Skeletal muscle tissue (tissue), 4 donors: ENCODE data around the gene DMAC2. TPM values are rescaled to one million over a fixed set of nuclear protein-coding genes. Genes with fewer than 3 reads are reported as not detected.

Source experiments
- H3K27ac ChIP-seq: one replicate; pipeline ENCODE4 v1.7.0; 2013; ENCODE audit warnings: mild to moderate bottlenecking, low read depth, low read length, inconsistent platforms
- H3K27me3 ChIP-seq, 3 donors: one replicate each; pipeline ENCODE4 v1.7.0; 2013; ENCODE audit warnings: low read length in 3 of 3; ENCODE audit not compliant: control insufficient read depth in 3 of 3, insufficient read depth in 3 of 3
- H3K36me3 ChIP-seq, 3 donors: one replicate each; pipeline ENCODE4 v1.7.0; 2013; ENCODE audit warnings: low read length in 3 of 3; ENCODE audit not compliant: control insufficient read depth in 3 of 3, insufficient read depth in 3 of 3
- H3K4me1 ChIP-seq, 3 donors: one replicate each; pipeline ENCODE4 v1.7.0; 2013; ENCODE audit warnings: low read length in 3 of 3, mild to moderate bottlenecking in 3 of 3; ENCODE audit not compliant: control insufficient read depth in 3 of 3, insufficient read depth in 3 of 3
- H3K4me3 ChIP-seq, 3 donors: one replicate each; pipeline ENCODE4 v1.7.0; 2013; ENCODE audit warnings: low read length in 3 of 3
- H3K9ac ChIP-seq, 3 donors: one replicate each; pipeline ENCODE4 v1.7.0; 2013; ENCODE audit warnings: low read length in 3 of 3, mild to moderate bottlenecking in 3 of 3, moderate library complexity in 2 of 3, low read depth in 1 of 3
- H3K9me3 ChIP-seq, 3 donors: one replicate each; pipeline ENCODE4 v1.7.0; 2013; ENCODE audit warnings: low read length in 3 of 3; ENCODE audit not compliant: control insufficient read depth in 3 of 3
- total RNA-seq: library from RNA; depleted of rRNA; stranded (reverse); fragments of >200 nt; gene quantifications from one replicate; pipeline ENCODE4 v1.2.3, GENCODE V29; 2014
- donor health status: Osteomylitis.

DMAC2 gene
- total RNA-seq, 1 donor from 2014 or later = 23.5 TPM

GRCh38 chr19:41424335-41425173, 15.2 kb downstream of the DMAC2 start:
- peaks cover 16 to 29% (median 28%) of the 10 kb centered on the region in 3 donors for H3K4me1 ChIP-seq
- H3K36me3 ChIP-seq = peaks cover 60 to 66% (median 65%) of the 10 kb centered on the region in 3 donors
- no peak overlapping the region for H3K4me3 ChIP-seq
- no peak overlapping the region for H3K9ac ChIP-seq
- H3K27ac ChIP-seq = no peak overlapping the region
- no peaks in the 10 kb centered on the region for H3K27me3 ChIP-seq
- no peaks in the 10 kb centered on the region for H3K9me3 ChIP-seq

DNA sequence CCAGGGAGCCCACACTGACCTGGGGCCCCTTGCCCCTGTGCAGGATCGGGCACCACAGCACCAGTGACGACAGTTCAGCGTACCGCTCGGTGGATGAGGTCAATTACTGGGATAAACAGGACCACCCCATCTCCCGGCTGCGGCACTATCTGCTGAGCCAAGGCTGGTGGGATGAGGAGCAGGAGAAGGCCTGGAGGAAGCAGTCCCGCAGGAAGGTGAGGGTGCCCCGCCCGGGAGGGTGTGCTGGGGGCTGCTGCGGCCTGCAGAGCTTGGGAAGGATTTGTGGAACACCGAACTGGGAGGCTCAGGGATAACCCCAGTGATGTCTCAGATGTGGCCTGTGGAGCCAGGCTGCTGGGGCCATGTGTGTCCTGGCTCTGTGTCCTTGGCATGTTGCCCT, 16.8 kb downstream of the DMAC2 start:
- Histone ChIP-seq H3K4me3 (no peak overlapping the region), H3K36me3 (peaks cover 67 to 71% (median 70%) of the 10 kb centered on the region in 3 donors), H3K9me3 (no peaks in the 10 kb centered on the region), H3K27ac (no peak overlapping the region), H3K9ac (no peak overlapping the region), H3K27me3 (no peaks in the 10 kb centered on the region), H3K4me1 (peaks cover 8 to 22% (median 19%) of the 10 kb centered on the region in 3 donors)

DNA sequence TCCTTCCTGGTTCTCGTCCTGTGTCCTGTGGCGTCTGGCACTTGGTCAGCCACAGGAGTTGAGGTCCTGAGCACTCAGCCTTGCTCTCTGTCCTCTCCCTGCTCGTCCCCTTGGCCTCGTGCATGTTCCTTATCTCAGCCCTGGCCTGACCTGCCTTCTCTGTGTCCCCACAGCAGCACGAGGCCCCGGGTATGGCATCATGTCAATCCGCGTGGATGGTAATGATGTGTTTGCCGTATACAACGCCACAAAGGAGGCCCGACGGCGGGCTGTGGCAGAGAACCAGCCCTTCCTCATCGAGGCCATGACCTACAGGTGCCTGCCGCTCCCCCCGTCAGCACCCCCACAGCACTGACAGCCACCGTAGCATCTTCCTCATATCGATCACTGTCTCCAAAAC, 17.3 kb downstream of the DMAC2 start:
- Histone ChIP-seq H3K9me3 (no peaks in the 10 kb centered on the region), H3K27ac (no peak overlapping the region), H3K4me1 (peaks cover 4 to 17% (median 14%) of the 10 kb centered on the region in 3 donors), H3K27me3 (no peaks in the 10 kb centered on the region), H3K4me3 (no peak overlapping the region), H3K9ac (no peak overlapping the region), H3K36me3 (peaks cover 67 to 72% (median 71%) of the 10 kb centered on the region in 3 donors)

DNA sequence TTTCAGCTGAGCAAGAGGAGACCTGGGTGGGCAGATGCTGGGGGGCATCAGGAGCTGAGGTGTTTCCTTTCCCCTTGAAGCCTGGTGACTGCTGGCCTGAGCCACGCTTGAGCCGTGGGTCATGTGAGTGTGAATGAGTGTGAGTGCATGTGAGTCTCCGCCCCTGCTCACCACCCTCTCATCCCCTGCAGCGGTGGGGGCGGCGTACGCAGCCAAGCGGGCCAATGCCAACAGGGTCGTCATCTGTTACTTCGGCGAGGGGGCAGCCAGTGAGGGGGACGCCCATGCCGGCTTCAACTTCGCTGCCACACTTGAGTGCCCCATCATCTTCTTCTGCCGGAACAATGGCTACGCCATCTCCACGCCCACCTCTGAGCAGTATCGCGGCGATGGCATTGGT, 17.7 kb downstream of the DMAC2 start:
- no peak overlapping the region for H3K27ac ChIP-seq
- peaks cover 3 to 16% (median 12%) of the 10 kb centered on the region in 3 donors for H3K4me1 ChIP-seq

DNA sequence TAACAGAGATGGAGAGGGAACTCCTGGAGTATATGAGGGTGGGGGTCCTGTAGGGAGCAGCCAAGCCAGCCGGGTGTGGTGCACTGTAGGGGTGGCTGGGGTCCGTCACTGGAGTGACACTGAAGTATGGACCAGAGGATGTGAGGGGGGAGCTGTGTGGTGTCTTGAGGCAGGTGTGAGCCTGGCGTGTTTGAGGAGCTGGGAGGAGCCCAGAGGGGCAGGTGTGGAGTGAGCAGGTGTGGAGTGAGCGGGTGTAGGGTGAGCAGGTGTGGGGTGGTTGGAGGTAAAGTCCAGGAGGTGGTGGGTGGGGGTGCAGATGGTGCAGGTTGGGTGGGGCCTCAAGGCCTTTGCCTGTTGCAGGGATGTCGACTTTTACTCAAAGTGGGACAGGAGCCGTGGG, 18.4 kb downstream of the DMAC2 start:
- Histone ChIP-seq H3K36me3 (peaks cover 74 to 80% (median 78%) of the 10 kb centered on the region in 3 donors), H3K4me1 (peaks cover 0 to 12% (median 8%) of the 10 kb centered on the region in 3 donors), H3K27ac (no peak overlapping the region), H3K9ac (no peak overlapping the region), H3K27me3 (no peaks in the 10 kb centered on the region), H3K9me3 (no peaks in the 10 kb centered on the region), H3K4me3 (no peak overlapping the region)

More for the DNA sequence above, 17.7 kb downstream of the DMAC2 start:
- Histone ChIP-seq H3K9ac (no peak overlapping the region), H3K4me3 (no peak overlapping the region), H3K36me3 (peaks cover 70 to 77% (median 75%) of the 10 kb centered on the region in 3 donors), H3K27me3 (no peaks in the 10 kb centered on the region), H3K9me3 (no peaks in the 10 kb centered on the region)

DNA sequence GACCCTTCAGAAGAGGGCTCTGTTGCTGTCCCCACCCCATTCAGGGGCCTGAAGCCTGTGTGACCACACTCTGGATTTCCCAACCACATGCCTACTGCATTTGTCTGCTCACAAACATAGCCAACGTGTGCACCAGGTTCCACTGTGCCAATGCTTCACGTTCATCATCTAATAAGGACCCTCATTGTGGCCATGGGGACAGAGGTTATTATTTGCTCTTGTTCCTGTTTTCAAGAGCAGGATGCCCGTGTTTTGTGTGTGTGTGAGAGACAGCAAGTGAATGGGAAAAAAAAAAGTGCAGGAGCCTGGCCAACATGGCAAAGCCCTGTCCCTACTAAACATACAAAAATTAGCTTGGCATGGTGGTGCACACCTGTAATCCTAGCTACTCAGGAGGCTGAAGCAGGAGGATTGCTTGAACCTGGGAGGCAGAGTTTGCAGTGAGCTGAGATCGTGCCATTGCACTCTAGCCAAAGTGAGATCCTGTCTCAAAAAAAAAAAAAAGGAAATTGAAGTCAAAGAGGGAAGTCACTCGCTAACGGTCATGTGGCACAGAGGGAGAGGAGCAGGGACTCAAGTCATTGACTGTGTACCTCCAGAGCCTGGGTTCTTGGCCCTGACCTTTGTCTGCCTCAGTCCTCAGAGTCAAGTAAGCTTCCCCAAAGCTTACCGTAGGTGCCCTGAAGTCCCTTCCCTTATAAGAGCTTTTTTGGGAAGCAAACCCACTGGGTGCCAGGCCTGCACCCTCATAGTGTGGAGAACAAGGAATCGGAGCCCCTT, 19.4 kb downstream of the DMAC2 start:
- Histone ChIP-seq H3K4me1 (peaks cover 2 to 17% (median 12%) of the 10 kb centered on the region in 3 donors), H3K27ac (no peak overlapping the region), H3K9ac (no peak overlapping the region), H3K27me3 (no peaks in the 10 kb centered on the region), H3K36me3 (peaks cover 73 to 74% (median 74%) of the 10 kb centered on the region in 3 donors), H3K9me3 (no peaks in the 10 kb centered on the region), H3K4me3 (no peak overlapping the region)

DNA sequence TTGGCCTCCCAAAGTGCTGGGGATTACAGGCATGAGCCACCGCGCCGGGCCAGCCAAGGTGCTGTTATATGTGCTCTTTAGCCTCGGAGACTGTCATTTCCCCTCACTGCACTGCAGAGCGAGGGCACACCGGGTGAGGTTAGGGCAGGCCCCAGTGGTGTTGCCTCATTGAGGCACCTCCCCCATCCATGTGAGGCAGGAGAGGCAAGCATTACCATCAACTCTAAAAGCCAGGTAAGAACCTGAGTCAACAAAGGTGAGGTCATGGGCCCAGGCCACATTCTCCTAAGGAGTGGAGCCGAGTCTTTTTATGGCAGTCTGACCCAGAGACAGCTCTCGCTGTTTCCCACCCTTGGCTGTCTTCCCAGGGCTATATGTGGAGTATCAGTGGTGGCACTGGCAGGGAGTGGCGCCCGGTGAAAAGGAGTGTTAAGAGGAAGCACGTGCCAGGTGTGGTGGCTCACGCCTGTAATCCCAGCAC, 23.5 kb downstream of the DMAC2 start:
- Histone ChIP-seq H3K9ac (peak overlapping the region in 1 of 3 donors; percentile 16), H3K27ac (no peak overlapping the region), H3K4me1 (peaks cover 36 to 42% (median 42%) of the 10 kb centered on the region in 3 donors), H3K4me3 (no peak overlapping the region), H3K27me3 (no peaks in the 10 kb centered on the region), H3K36me3 (peaks cover 54 to 62% (median 62%) of the 10 kb centered on the region in 3 donors), H3K9me3 (no peaks in the 10 kb centered on the region)

GRCh38 chr19:41415154-41415571, 24.5 kb downstream of the DMAC2 start:
- Histone ChIP-seq H3K4me1 (peaks cover 43 to 52% (median 51%) of the 10 kb centered on the region in 3 donors), H3K36me3 (peaks cover 43 to 56% (median 51%) of the 10 kb centered on the region in 3 donors), H3K4me3 (peak overlapping the region in 2 of 3 donors; percentile 29 to 40), H3K9me3 (no peaks in the 10 kb centered on the region), H3K9ac (peak overlapping the region in 1 of 3 donors; percentile 4), H3K27ac (peak overlapping the region; percentile 74), H3K27me3 (no peaks in the 10 kb centered on the region)

GRCh38 chr19:41414461-41414860, 25.3 kb downstream of the DMAC2 start:
- Histone ChIP-seq H3K4me1 (peaks cover 47 to 59% (median 58%) of the 10 kb centered on the region in 3 donors), H3K4me3 (peak overlapping the region in 1 of 3 donors; percentile 40), H3K9ac (peak overlapping the region in 2 of 3 donors; percentile 4 to 45), H3K9me3 (no peaks in the 10 kb centered on the region), H3K36me3 (peaks cover 38 to 50% (median 45%) of the 10 kb centered on the region in 3 donors), H3K27me3 (no peaks in the 10 kb centered on the region), H3K27ac (peak overlapping the region; percentile 74)
